ENCODE measurements around the gene CFTR. TPM values are rescaled to one million over a fixed set of nuclear protein-coding genes. Genes with fewer than 3 reads are reported as not detected.

CFTR gene
- total RNA-seq, 4 donors from 2014 or later, result 0.44 TPM; not detected in 3

DNA sequence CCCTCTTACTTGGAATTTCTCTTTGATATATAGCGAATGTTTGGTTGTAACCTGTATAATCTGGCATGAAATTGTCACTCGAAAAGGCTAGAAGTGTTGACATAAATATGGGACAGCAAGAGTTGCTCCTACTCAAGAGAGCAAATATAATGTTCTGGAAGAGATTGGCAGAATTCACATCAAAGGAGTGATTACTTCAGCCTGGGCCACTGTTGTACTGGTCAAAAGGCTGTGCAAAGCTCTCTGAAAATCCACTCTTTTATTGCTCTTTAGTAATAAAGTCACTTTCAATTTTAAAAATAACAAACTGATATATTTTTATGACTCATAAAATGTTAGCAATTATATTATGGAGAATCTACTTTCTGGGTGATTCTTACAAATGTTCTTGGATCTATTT, 58.2 kb downstream of the CFTR start:
- no peak for TF ChIP-seq POLR2A (IDR thresholded peaks at IDR 0.05)
- TF ChIP-seq CTCF (IDR thresholded peaks at IDR 0.05 in 4 of 5, conservative IDR thresholded peaks at IDR 0.05 in 1 of 5), result no peak
- no peak for ATAC-seq
- intact Hi-C loops (cut with DNase I; ENCODE audit: low total_unique reads), result no loop called here
- no peak overlapping the region for H3K4me3 ChIP-seq
- no peaks in the 10 kb centered on the region for H3K9me3 ChIP-seq
- no peaks in the 10 kb centered on the region for H3K27me3 ChIP-seq
- no peaks in the 10 kb centered on the region for H3K4me1 ChIP-seq
- in situ Hi-C loops (cut with MboI; ENCODE audit: low sequenced_read_pairs in 4 of 4), result no loop called here
- no peaks in the 10 kb centered on the region for H3K36me3 ChIP-seq
- H3K27ac ChIP-seq, result no peak overlapping the region
- no peak for DNase-seq

DNA sequence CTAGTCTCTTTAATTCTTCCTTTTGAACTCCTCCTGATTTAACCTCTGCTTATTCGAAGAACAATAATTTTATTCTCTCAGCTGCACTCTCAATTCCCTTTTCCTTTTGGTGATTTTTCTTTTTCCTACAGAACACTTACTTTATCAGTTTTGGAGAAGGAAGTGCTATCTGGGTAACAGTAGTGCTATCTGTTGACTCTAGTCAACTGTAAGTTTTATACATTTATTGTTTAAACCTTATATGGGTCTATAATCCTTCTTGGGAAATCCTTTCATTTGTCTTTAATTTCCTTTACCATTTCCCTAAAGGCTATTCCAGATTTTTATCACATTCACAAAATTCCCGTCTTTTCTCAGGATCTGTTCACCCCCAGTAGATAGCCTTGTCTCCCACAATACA, 64.2 kb downstream of the CFTR start:
- Histone ChIP-seq H3K36me3 (no peaks in the 10 kb centered on the region), H3K27ac (no peak overlapping the region), H3K4me3 (no peak overlapping the region), H3K27me3 (no peaks in the 10 kb centered on the region), H3K4me1 (no peaks in the 10 kb centered on the region), H3K9me3 (no peaks in the 10 kb centered on the region)
- in situ Hi-C loops (cut with MboI; ENCODE audit: low sequenced_read_pairs in 4 of 4) (no loop called here), intact Hi-C loops (cut with DNase I; ENCODE audit: low total_unique reads) (no loop called here)
- no peak for DNase-seq
- ATAC-seq, result no peak
- no peak for TF ChIP-seq CTCF (IDR thresholded peaks at IDR 0.05 in 4 of 5, conservative IDR thresholded peaks at IDR 0.05 in 1 of 5)
- TF ChIP-seq POLR2A (IDR thresholded peaks at IDR 0.05), result no peak

DNA sequence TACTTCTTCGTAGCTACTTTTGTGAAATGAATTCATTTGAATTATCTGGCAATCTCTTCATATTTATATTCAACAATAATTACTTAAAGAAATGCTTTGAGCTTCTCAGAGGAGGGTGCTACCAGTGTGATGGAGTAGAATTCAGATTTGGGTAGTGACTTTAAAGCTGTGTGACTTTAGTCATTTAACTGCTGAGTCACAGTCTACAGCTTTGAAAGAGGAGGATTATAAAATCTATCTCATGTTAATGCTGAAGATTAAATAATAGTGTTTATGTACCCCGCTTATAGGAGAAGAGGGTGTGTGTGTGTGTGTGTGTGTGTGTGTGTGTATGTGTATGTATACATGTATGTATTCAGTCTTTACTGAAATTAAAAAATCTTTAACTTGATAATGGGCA, 68.2 kb downstream of the CFTR start:
- ATAC-seq, result no peak
- Histone ChIP-seq H3K4me1 (no peaks in the 10 kb centered on the region), H3K36me3 (no peaks in the 10 kb centered on the region), H3K9me3 (no peaks in the 10 kb centered on the region), H3K4me3 (no peak overlapping the region), H3K27me3 (no peaks in the 10 kb centered on the region), H3K27ac (no peak overlapping the region)
- intact Hi-C loops (cut with DNase I; ENCODE audit: low total_unique reads), result no loop called here
- TF ChIP-seq POLR2A (IDR thresholded peaks at IDR 0.05), result no peak
- in situ Hi-C loops (cut with MboI; ENCODE audit: low sequenced_read_pairs in 4 of 4), result no loop called here
- DNase-seq, result no peak

DNA sequence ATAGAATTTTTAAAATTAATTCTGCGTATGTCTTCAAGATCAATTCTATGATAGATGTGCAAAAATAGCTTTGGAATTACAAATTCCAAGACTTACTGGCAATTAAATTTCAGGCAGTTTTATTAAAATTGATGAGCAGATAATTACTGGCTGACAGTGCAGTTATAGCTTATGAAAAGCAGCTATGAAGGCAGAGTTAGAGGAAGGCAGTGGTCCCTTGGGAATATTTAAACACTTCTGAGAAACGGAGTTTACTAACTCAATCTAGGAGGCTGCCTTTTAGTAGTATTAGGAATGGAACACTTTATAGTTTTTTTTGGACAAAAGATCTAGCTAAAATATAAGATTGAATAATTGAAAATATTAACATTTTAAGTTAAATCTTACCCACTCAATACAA, 70.8 kb downstream of the CFTR start:
- DNase-seq (no peak), ATAC-seq (no peak)
- no peak overlapping the region for H3K4me3 ChIP-seq
- H3K4me1 ChIP-seq, result no peaks in the 10 kb centered on the region
- no peak overlapping the region for H3K27ac ChIP-seq
- TF ChIP-seq CTCF (IDR thresholded peaks at IDR 0.05 in 4 of 5, conservative IDR thresholded peaks at IDR 0.05 in 1 of 5) (no peak), POLR2A (IDR thresholded peaks at IDR 0.05) (no peak)
- no peaks in the 10 kb centered on the region for H3K9me3 ChIP-seq
- intact Hi-C loops (cut with DNase I; ENCODE audit: low total_unique reads), result no loop called here
- H3K36me3 ChIP-seq, result no peaks in the 10 kb centered on the region
- H3K27me3 ChIP-seq, result no peaks in the 10 kb centered on the region
- in situ Hi-C loops (cut with MboI; ENCODE audit: low sequenced_read_pairs in 4 of 4), result no loop called here

DNA sequence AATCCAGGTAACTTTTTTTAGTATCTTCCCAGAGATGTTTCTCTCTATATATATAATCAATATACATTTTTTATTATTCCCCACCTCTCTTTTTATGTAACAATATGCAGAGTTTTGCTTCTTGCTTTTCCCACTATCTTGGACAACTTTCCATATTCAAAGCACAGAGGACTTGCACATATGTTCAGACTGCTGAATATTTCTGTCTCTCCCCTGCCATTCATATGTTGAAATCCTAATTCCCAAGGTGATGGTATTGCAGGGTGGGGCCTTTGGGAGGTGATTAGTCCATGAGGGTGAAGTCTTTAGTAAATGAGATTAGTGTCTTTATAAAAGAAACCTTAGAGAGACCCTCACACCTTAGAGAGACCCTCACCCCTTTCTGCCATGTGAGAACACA, 72.8 kb downstream of the CFTR start:
- ATAC-seq (no peak), DNase-seq (no peak)
- no peaks in the 10 kb centered on the region for H3K4me1 ChIP-seq
- H3K9me3 ChIP-seq, result no peaks in the 10 kb centered on the region
- intact Hi-C loops (cut with DNase I; ENCODE audit: low total_unique reads) (no loop called here), in situ Hi-C loops (cut with MboI; ENCODE audit: low sequenced_read_pairs in 4 of 4) (no loop called here)
- TF ChIP-seq CTCF (IDR thresholded peaks at IDR 0.05 in 4 of 5, conservative IDR thresholded peaks at IDR 0.05 in 1 of 5) (no peak), POLR2A (IDR thresholded peaks at IDR 0.05) (no peak)
- no peaks in the 10 kb centered on the region for H3K27me3 ChIP-seq
- no peaks in the 10 kb centered on the region for H3K36me3 ChIP-seq
- H3K27ac ChIP-seq, result no peak overlapping the region
- H3K4me3 ChIP-seq, result no peak overlapping the region

Measured in gastrocnemius medialis (tissue), 4 donors.